Measurements from ENCODE around the gene RELN.
"Not testable (repeated sequence)": the region's sequence is repeated elsewhere in the genome, so short reads cannot be mapped to it uniquely, and the experiment has no call there.

Gene RELN

DNA sequence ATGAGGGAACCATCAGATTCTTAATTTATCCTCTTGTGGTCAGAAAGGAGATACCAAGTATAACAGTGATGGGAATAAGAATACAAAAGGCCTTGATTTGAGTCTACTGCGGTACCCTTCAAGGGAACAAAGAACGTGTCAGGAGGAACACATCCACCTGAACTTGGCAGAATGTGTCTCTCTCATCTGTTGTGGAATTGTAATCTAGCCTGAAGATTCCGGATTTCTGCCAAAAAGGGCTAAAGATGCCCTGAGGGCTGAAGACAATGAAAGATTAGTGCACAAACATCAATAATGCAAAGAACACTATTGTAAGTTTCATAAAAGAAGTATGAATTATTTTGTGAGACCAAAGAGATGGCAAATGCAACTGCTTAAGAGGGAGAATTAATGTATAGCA lies 134.8 kb downstream of the RELN start:
- DNase-seq (ENCODE audit: low read depth in 2 of 2, low spot score in 1 of 2), result no peak

DNA sequence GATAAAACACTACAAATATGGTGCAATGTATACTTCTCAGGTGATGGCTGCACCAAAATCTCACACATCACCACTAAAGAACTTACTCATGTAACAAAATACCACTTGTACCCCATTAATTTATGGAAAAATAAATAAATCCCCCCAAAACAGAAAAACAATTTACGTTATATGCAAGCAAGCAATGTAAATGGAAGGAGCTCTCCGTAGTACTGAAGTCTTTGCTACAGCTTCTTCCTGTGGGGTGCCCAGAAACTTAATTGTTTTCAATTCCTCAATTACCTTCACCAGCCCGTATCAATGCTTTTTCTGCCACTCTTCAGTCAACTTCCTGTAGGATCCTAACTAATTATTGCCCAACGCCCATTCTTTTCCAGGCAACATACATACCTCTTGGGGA lies 138.1 kb downstream of the RELN start:
- DNase-seq (ENCODE audit: low read depth in 2 of 2, low spot score in 1 of 2), result no peak

DNA sequence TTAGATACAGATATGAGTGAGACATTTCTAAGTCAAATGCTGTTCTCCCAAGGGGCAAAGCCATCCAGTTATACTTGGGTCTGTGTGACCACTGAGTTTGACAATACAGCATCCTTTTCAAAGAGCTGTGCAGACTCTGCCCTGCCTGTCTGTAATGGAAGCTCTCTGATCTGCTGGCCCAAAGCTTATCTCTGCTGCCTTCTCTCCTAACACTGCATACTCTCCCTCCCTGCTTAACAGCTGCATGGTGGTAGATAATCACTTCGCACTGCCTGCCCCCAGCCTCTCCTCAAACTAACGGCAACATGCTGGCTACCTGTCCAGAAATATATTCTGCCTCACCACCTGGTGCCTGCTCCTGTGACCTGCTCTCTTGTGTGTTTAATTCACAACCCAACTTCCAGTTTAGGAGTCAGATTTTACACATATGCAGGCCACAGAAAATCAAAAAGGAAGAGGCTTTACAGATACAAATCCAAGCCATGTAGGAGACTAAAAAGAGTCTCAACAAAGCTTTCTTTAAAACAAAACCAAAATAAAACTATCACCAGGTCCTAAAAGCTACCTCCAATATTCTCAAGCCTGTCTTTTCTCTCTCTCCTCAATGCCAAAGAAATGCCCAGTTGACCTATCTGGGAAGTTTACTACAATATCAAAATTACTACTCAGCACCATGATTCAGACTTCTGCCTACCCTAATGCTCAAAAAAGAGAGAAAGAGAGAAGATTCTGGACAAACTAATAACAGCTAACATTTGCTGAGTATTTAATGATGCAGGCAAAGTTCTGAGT lies 145.6 kb downstream of the RELN start:
- DNase-seq (ENCODE audit: low read depth in 2 of 2, low spot score in 1 of 2), result no peak

DNA sequence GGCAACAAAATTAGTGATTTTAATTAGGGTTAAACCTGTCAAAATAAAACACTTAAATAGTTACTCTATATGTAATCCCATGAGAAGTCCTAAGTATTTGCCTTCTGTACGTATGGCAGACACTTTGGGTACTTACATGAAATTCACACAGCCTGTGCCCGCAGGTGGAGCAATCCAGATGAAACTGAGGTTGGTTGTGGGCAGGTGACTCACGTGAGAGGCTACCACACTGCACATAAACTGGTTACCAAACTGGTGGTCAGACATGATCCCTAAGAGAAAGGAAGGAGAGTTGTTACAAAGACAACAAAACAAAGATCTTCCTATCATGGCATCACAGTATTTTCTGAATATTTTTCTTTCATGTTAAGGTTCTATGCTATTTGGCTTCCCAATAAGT lies 156.1 kb downstream of the RELN start:
- DNase-seq (ENCODE audit: low read depth in 2 of 2, low spot score in 1 of 2), result no peak

DNA sequence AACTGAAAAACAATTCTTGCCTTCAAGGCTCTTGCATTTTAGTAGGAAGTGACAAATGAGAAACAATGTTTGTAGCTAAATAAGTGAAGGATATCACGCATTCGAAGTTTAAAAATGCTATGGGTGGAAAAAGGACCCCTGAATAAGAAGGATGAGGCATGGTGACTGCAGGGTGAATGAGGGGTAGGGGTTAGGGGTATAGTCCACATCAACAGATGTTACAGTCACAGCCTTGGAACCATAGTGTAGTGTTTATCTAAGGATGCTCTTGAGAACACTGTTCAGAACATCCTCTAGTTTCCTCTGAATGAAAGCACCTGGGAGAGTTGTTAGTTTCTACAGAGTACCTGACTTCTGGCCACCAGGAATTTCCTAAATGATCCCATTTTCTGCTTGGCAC lies 157.0 kb downstream of the RELN start:
- no peak for DNase-seq (ENCODE audit: low read depth in 2 of 2, low spot score in 1 of 2)

DNA sequence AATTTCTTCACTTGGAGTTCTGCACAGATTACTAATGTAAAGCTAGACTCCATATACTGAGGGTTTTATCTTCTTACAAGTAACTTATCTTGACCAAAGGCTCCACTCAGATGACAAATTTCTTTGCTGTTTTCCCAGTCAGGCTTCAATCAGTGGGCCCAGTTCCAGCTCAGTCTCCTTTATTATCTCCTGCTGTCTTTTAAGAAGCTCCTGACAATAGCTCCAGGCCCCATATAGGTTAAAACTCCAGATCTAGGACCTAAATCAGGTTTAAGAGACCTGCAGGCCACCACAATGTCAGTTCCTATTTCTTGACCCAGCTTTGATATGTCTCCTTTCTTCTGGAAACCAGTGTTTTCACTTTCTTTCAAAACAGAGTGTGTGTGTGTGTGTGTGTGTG lies 165.2 kb downstream of the RELN start:
- DNase-seq (ENCODE audit: low read depth in 2 of 2, low spot score in 1 of 2), result no peak

DNA sequence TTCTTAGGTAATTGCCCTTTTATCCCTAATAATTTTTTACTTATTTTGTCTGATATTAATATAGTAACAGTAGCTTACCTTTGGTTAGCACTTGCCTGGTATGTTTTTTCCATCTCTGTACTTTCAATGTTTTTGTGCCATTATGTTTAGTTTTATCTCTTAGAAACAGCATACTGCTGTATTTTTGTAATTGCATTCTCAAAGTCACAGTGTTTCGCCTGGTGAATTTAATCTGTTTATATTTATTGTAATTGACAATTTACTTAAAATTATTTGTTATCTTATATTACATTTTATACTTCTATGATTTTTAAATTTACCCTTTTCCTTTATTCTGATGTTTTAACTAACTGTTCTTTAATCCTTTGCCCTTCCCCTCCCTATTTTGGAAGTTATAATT lies 166.4 kb downstream of the RELN start:
- DNase-seq (ENCODE audit: low read depth in 2 of 2, low spot score in 1 of 2), result no peak

DNA sequence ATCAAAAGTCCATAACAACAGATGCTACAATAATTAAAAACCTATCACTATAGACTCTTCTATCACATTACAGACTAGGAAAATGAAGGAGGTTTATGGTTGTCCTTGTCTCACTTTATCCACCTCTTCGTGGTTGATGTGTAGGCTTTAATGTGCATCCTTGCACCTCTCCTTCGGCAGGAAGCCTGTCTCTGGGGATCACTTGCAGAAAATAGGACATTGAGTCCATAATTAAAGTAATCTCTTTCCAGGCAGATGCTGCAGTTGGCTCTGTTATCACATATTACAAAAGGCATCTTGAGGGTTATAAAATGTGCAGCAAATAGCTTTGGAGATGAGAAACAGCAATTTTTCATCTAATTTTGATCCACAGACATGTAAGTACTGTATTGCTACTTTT lies 168.4 kb downstream of the RELN start:
- no peak for DNase-seq (ENCODE audit: low read depth in 2 of 2, low spot score in 1 of 2)

DNA sequence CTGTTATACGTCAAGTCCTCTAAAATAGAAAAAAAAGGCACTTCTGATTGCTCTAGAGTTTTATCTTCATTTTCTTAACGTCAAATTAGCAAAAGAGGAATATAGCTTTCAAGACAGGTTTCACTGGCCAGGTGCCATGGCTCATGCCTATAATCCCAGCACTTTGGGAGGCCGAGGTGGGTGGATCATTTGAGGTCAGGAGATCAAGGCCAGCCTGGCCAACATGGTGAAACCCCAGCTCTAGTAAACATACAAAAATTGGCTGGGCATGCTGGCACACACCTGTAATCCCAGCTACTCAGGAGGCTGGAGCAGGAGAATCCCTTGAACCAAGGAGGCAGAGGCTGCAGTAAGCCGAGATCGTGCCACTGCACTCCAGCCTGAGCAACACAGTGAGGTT lies 173.5 kb downstream of the RELN start:
- DNase-seq (ENCODE audit: low read depth in 2 of 2, low spot score in 1 of 2), result not testable (repeated sequence)

DNA sequence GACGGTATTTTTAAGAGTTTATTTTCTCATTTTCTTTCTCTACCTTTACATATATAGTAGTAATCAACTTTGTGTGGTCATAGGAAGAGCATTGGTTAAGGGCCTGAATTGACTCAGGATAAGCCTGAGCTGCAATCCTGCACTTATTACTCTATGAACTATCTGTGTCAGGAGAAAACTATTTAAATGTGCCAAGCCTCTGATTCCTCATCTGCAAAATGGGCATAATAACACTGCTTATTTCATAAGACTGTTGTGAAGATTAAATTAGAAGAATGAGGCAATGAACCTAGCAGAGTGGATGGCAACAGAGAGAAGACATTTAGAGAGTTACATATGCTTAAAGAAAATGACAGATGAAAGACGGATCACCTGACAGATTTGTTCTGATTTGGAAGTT lies 175.5 kb downstream of the RELN start:
- no peak for DNase-seq (ENCODE audit: low read depth in 2 of 2, low spot score in 1 of 2)

DNA sequence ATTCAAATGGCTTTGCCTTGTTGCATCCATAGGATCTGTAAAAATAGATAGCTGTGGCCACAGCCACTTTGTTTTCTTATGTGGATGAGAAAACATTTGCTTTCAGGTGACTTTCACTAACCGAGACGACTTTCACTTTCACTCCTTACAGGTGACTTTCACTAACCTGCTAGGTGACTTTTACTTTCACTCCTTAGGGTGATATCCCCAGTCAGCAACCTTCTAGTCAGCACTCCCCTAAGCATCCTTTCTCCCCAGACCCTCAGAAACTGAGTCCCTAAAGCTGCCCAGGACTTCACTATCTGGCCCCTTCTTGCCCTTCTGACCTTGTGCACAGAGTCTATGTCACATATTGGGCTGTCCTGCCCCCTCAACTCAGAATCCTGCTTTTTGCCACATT lies 177.5 kb downstream of the RELN start:
- no peak for DNase-seq (ENCODE audit: low read depth in 2 of 2, low spot score in 1 of 2)

DNA sequence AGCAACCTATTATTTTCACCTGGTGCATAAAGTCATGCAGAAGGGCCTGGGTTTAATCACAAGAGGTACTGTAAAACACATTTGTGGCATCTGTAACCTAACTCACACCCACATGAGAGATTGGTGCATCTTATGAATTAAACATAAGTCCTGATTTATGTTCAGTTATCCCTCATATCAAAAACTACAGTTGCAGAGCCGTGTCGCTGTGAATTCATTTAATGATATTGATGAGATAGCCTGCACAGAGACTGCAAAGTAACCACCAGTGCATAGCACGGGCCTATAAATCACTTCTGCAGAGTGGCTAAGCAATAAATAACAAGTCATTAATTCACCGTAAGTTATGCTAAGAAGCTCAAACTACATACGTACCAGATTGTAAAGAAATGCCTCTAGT lies 178.2 kb downstream of the RELN start:
- DNase-seq (ENCODE audit: low read depth in 2 of 2, low spot score in 1 of 2), result no peak

DNA sequence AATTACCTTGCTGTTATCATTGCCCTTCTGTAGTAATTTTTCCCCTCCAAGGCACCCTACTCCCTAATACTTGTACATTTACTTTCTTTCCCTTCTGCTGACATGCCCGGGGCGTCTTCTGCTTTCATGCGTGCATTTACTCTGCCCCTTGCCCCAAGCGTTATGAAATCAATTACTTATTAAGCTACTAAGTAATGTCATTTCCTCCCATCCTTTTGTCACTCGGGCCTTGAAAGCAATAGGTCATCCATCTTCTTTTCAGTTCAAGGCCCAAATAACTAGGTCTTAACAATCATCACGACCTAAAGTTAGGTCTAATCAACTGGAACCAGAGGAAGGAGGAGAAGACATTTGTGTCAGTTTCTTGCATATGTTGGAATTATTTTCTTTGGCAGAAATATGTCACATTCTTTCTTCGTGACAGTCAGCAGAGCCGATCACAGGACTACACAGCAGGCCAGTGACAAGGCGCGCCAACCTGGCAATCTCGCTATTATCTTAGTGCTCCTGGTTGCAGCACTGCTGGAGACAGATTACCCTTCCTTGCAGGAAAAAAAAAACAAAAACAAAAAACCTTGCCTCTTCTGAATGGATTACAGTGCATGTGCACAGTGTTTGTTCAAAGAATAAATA lies 179.2 kb downstream of the RELN start:
- no peak for DNase-seq (ENCODE audit: low read depth in 2 of 2, low spot score in 1 of 2)

DNA sequence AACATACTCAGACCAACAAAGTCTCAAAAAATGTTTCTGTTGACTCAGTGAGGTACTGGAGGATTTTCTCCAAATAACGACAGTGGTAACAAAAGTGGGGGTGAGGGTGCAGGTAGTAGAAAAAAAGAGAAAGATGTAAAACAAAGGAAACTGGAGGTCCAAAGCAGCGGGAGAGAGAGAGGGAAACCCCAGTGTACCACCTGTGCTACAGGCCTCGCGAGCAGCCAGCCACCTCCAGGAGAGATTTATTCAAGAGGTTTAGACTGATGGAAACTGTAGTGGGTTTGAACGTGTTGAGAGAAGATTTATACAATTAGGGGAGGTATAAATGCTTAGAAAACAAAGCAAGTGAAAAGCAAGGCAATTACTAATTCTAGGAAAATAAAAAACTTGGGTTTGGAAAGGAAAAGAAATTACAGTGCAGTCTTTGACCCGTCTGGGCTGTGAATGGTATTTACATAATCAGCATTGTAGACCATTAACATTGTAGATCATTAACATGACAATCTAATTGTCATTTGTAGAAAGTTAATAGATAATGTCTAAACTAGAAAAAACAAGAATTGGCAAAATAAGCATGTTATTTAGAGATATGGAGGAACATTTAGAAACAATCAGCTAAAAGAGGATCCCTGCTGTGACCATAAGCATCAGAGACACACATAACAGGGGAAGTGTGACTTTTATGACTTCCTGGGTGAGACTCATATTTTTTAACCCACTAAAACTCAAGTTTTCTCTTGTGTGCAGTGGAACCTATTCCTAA lies 180.0 kb downstream of the RELN start:
- DNase-seq (ENCODE audit: low read depth in 2 of 2, low spot score in 1 of 2), result no peak

DNA sequence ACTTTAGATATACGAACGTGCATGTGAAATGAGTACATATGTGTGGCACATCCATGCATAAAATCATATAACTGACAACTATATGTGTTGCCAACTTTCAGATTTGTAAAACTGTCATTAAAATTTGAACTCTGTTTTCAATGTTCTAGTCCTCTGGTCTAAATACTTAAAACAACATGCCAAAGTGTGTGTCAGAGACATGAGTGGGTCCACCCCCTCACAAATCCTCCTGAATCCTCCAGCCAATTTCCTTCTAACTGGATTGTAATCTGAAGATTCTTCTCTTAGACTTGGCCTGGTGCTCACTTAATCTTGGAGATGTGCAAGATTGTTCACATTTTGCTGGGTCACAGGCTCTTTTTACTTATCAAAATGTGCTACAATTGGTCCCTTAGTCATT lies 184.1 kb downstream of the RELN start:
- no peak for DNase-seq (ENCODE audit: low read depth in 2 of 2, low spot score in 1 of 2)

DNA sequence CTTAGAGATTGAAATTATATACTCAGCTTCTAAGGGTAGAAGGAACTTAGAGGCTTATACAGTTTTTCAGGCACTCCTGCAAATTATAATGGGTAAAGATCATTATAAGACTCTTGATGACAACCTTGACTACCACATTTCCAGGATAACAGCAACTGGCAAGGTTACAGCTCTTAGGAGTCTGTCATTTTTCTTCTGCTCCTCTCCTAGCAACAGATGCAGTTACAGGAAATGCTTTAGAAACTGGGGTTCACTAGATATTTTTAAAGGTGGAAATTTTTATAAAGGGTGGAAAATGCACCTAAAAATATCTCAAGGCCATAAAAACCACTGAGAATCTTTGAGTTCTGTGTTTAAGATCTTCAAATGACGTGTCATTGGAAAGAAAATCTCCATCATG lies 185.8 kb downstream of the RELN start:
- DNase-seq (ENCODE audit: low read depth in 2 of 2, low spot score in 1 of 2), result no peak

DNA sequence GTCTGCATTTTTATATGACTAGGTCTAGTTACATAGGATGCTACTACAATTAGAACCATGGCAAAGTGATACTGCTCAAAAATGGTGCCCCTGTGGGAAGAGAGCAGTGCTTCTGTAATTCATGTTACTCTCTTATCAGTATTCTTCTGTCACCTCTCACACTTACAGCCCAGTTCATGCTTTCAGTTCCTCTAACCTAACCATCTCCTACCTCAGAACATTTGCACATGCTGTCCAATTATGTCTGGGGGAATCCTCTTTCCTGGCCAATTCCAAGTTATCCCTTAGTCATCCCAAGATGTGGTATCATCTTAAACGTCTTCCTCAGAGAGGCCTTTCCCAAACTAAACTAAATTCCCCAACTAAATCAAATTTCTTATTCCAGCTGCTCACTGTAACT lies 190.2 kb downstream of the RELN start:
- DNase-seq (ENCODE audit: low read depth in 2 of 2, low spot score in 1 of 2), result no peak

DNA sequence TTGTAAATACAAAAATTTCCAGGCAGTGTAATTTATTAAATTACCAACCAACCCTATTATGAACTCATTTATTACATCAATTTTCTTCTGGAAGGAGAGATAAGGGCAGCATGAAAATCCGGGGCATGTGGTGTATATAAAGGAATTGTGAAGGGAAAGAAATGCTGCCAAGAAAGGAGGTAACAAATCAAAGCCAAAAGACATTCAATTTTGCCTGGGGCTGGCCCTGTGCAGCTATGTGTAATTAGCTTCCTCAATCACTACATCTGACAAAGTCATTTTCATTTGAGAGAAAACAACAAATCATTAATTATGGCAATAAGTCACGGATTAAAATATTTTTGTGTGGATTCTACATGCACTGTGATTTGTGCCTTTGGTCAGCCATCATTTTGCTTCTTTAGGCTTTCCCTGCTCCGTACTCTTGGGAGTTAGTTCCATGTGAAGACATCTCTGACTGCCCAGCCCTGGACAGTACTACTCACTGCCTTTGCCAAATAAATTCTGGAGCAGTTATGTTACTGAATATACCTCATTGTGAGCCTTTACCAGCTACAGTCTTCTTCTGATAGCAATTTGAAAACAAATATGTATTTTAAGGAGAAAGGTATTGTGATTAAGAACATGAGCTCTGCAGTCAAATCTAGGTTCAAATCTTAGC lies 191.7 kb downstream of the RELN start:
- no peak for DNase-seq (ENCODE audit: low read depth in 2 of 2, low spot score in 1 of 2)

DNA sequence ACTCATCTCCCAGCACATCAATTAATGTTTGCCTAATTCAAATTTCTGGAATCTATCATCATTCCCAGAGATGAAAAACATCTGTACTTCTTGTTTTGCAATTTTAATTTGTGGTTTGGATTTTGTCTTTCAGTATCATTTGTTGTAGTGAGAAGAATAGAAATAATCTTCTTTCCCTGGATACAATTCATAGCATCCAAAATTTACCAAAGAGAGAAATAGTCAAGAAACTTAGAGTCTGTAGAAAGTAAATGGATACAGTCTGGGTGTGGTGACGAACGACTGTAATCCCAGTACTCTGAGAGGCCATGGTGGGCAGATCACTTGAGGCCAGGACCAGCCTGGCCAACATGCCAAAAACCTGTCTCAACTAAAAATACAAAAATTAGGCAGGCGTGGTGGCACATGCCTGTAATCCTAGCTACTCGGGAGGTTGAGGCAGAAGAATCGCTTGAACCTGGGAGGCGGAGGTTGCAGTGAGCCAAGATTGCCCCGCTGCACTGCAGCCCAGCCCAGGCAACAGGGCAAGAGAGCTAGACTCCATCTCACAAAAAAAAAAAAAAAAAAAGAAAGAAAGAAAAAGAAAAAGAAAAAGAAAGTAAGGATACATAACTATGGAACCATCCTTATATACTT lies 193.0 kb downstream of the RELN start:
- no peak for DNase-seq (ENCODE audit: low read depth in 2 of 2, low spot score in 1 of 2)

DNA sequence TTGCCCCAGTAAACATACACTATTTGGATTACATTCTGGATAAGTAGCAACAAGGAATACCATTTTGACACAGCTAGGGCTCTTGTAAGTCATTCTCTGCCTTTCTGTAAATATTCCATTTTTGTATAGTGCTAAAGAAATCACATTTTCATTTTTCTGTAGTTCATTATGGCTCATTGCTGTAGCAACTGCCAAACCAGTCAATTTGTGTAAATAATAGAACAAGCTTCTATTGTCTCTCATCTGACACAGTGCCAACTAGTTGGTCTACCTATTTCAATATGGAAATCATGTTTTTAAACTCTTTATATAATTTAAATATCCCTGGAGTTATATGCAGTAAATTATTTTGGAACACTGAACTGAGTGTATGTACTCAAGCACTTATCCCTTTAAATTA lies 193.7 kb downstream of the RELN start:
- no peak for DNase-seq (ENCODE audit: low read depth in 2 of 2, low spot score in 1 of 2)

DNA sequence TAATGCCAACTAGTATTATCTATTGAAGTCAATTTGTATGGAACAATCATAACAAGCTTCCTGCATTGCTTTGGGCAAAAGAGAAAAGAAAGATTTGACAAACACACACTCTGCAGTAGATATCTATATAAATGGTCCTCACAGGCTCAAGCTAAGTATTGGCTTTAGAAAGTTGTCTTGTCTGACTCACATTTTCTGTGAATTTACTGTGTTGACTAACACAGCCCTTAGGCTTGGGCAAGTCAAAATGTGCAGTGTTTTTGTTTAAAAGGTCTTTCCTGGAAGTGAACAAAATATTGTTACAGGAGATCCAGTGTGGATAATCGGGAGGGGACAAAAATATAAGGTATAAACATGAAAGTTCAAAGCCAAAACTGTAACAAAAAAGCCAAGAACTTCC lies 194.4 kb downstream of the RELN start:
- no peak for DNase-seq (ENCODE audit: low read depth in 2 of 2, low spot score in 1 of 2)
